Right lobe of liver (tissue), 6 donors: ENCODE measurements around the gene MYRFL. TPM values are rescaled to one million over a fixed set of nuclear protein-coding genes. Genes with fewer than 3 reads are reported as not detected.
A peak's percentile ranks its signal among the peaks of the same experiment; 100 is the strongest.

Experiments
- ATAC-seq, 4 donors: fragments of 200-7000 bp; cut with Tn5 transposase; one replicate each; pipeline ENCODE4 v1.9.1; 2020; ENCODE audit warnings: mild to moderate bottlenecking in 4 of 4, moderate library complexity in 4 of 4
- DNase-seq, 3 donors: peaks; one replicate each; pipeline ENCODE4 v3.0.0-alpha.2; 2020
- H3K27ac ChIP-seq, 3 donors: fragments of 200-600 bp; one replicate each; pipeline ENCODE4 v1.8.0; 2022
- H3K27me3 ChIP-seq, 2 donors: fragments of 200-600 bp; one replicate each; pipeline ENCODE4 v1.8.0; 2022
- H3K36me3 ChIP-seq, 4 donors: fragments of 200-600 bp; sonication (generic) in 1 of 4; one replicate each; pipeline versions ENCODE4 v1.5.1 to v1.8.0; 2017 to 2022; ENCODE audit warnings: control low read depth in 1 of 4
- H3K4me1 ChIP-seq, 4 donors: fragments of 200-600 bp; sonication (generic) in 1 of 4; one replicate each; pipeline versions ENCODE4 v1.5.1 to v1.8.0; 2017 to 2022; ENCODE audit warnings: control low read depth in 1 of 4
- H3K4me3 ChIP-seq, 3 donors: fragments of 200-600 bp; one replicate each; pipeline ENCODE4 v1.8.0; 2022
- H3K9me3 ChIP-seq, 4 donors: fragments of 200-600 bp; sonication (generic) in 1 of 4; one replicate each; pipeline versions ENCODE4 v1.5.1 to v1.8.0; 2017 to 2022; ENCODE audit warnings: control low read depth in 1 of 4
- CTCF ChIP-seq, 4 donors: fragments of 200-600 bp in 3 of 4; fragments of 450-650 bp in 1 of 4; IDR thresholded peaks; one replicate each; pipeline versions ENCODE4 v1.5.1 to v1.8.0; 2016 to 2022; ENCODE audit warnings: antibody characterized with exemption in 4 of 4, mild to moderate bottlenecking in 2 of 4
- POLR2A ChIP-seq: fragments of 450-650 bp; IDR thresholded peaks from one replicate; pipeline ENCODE4 v1.6.1; 2017; ENCODE audit warnings: antibody characterized with exemption, mild to moderate bottlenecking
- WGBS: methylation state at CpG from one replicate; pipeline ENCODE4 v1.1.6; 2018; ENCODE audit warnings: low coverage, low lambda C conversion rate; ENCODE audit not compliant: insufficient coverage; ENCODE audit errors: missing lambda C conversion rate; 5-methylcytosine and 5-hydroxymethylcytosine counted together
- intact Hi-C, 2 donors: fragments of 100-400 bp; cut with DNase I; formaldehyde crosslinking; loops; one replicate each; pipeline versions ENCODE4 v1.11.2 to v1.14.1; 2022
- total RNA-seq, 6 experiments: library from RNA; depleted of rRNA in 2 of 6; stranded (reverse); fragments of >200 nt in 2 of 6; fragmentation: NEBNext Ultra II Directional in 3 of 6; extraction: Animal tissue kit (Norgen Biotek cat#: 25700) in 3 of 6; gene quantifications; one replicate each; pipeline versions ENCODE4 v1.1.0 to v1.2.4, GENCODE V29; 2016 to 2023
- donor health status: DM: no; HTN: yes; CAD: no.
- donor health status: DM: no; HTN: no; CAD: no.
- donor health status: DM: no; HTN: no; CAD: no.
- donor health status: DM: no; HTN: yes; CAD: no.
- donor health status: DM: no; HTN: yes; CAD: no.

Gene MYRFL
- total RNA-seq, 6 experiments from 2014 or later: 0.11 to 0.21 (median 0.17) TPM; not detected in 2

- Histone ChIP-seq H3K36me3 (no peaks in the 10 kb centered on the region), H3K9me3 (no peaks in the 10 kb centered on the region), H3K4me3 (no peak overlapping the region), H3K4me1 (no peaks in the 10 kb centered on the region), H3K27ac (no peak overlapping the region), H3K27me3 (no peaks in the 10 kb centered on the region)
- intact Hi-C loops: no loop called here
- 35% methylated on average over 5 of the region's 5 CpGs for WGBS
- TF ChIP-seq CTCF (IDR thresholded peaks at IDR 0.05) (no peak), POLR2A (no peak)
- ATAC-seq (peak in 2 of 4 donors; percentile 50 to 51), DNase-seq (no peak)
Observed at GRCh38 chr12:69981881-69982475, 157.0 kb downstream of the MYRFL start.

GRCh38 chr12:69984241-69984640 is 159.2 kb downstream of the MYRFL start:
- no peaks in the 10 kb centered on the region for H3K36me3 ChIP-seq
- 75% methylated on average over 4 of the region's 7 CpGs for WGBS
- H3K27ac ChIP-seq: no peak overlapping the region
- no peaks in the 10 kb centered on the region for H3K4me1 ChIP-seq
- H3K4me3 ChIP-seq: no peak overlapping the region
- no peak for ATAC-seq
- no peak for TF ChIP-seq CTCF (IDR thresholded peaks at IDR 0.05)
- no peak for TF ChIP-seq POLR2A
- no peak for DNase-seq
- no peaks in the 10 kb centered on the region for H3K27me3 ChIP-seq
- intact Hi-C loops: no loop called here
- H3K9me3 ChIP-seq: no peaks in the 10 kb centered on the region

GRCh38 chr12:69985656-69986055 is 160.6 kb downstream of the MYRFL start:
- Histone ChIP-seq H3K36me3 (no peaks in the 10 kb centered on the region), H3K4me1 (no peaks in the 10 kb centered on the region), H3K9me3 (no peaks in the 10 kb centered on the region), H3K4me3 (no peak overlapping the region), H3K27me3 (no peaks in the 10 kb centered on the region), H3K27ac (no peak overlapping the region)
- ATAC-seq: peak in 3 of 4 donors; percentile 8 to 46 (median 30)
- DNase-seq: no peak
- intact Hi-C loops: no loop called here
- WGBS: 100% methylated on average over 1 of the region's 4 CpGs
- peak in 2 of 4 donors; percentile 10 to 24 for TF ChIP-seq CTCF (IDR thresholded peaks at IDR 0.05)
- TF ChIP-seq POLR2A: no peak

- Histone ChIP-seq H3K36me3 (no peaks in the 10 kb centered on the region), H3K9me3 (no peaks in the 10 kb centered on the region), H3K27ac (no peak overlapping the region), H3K27me3 (no peaks in the 10 kb centered on the region), H3K4me1 (no peaks in the 10 kb centered on the region), H3K4me3 (no peak overlapping the region)
- ATAC-seq: no peak
- WGBS: no CpG with 5 or more reads among the region's 3 CpGs
- TF ChIP-seq POLR2A (no peak), CTCF (IDR thresholded peaks at IDR 0.05) (no peak)
- intact Hi-C loops: no loop called here
- no peak for DNase-seq
Observed at GRCh38 chr12:69986114-69986513, 161.1 kb downstream of the MYRFL start.
